ENCODE results near the gene SIGLEC11. TPM values are rescaled to one million over a fixed set of nuclear protein-coding genes. Genes with fewer than 3 reads are reported as not detected.

Gene SIGLEC11
- polyA plus RNA-seq, 2 of the 4 experiments (the other 2 are of a cell fraction), result not detected

- CTCF ChIA-PET, result interaction anchor here (1.0 to 3.7 kb wide), 4 partner anchors 19 to 192 kb away, joined by 3 to 24 read pairs (median 5); no protein-coding TSS in a partner anchor
These were observed 4.9 kb downstream of the SIGLEC11 start for GRCh38 chr19:49956115-49956495.

GRCh38 chr19:49954933-49955332, 6.0 kb downstream of the SIGLEC11 start:
- H3K4me3 ChIP-seq, result no peak overlapping the region
- DNase-seq (ENCODE audit: low read depth in 1 of 2, low spot score in 1 of 2) (no peak), ATAC-seq (no peak), FAIRE-seq (no peak)
- 81% methylated on average over 11 of the region's 11 CpGs for WGBS (ENCODE audit: missing lambda C conversion rate)
- POLR2A ChIA-PET, result interaction anchor here (2.5 kb wide), 1 partner anchor 25 kb away, joined by 9 read pairs; the partner anchor contains the start of gene NUP62
- no peaks in the 10 kb centered on the region for H3K9me3 ChIP-seq
- CTCF ChIA-PET, result interaction anchor here (0.6 to 10.7 kb wide), 6 partner anchors 12 to 197 kb away, joined by 3 to 121 read pairs (median 5); no protein-coding TSS in a partner anchor
- H3K4me2 ChIP-seq, result no peak overlapping the region
- H3K27ac ChIP-seq, result no peak overlapping the region
- TF ChIP-seq EP300 (IDR thresholded peaks at IDR 0.05) (no peak), NPAS2 (CRISPR knock-in tag; IDR thresholded peaks at IDR 0.05; ENCODE audit: borderline replicate concordance) (no peak), REST (IDR thresholded peaks at IDR 0.05) (no peak), CHD2 (IDR thresholded peaks at IDR 0.05; ENCODE audit: low read length, partially characterized antibody) (no peak), ZNF302 (CRISPR knock-in tag; IDR thresholded peaks at IDR 0.05) (no peak), ZFP36 (IDR thresholded peaks at IDR 0.05; ENCODE audit: borderline replicate concordance, partially characterized antibody) (no peak), FOSL2 (IDR thresholded peaks at IDR 0.05) (no peak), FOSL2 (CRISPR knock-in tag; IDR thresholded peaks at IDR 0.05) (no peak), MAZ (IDR thresholded peaks at IDR 0.05; ENCODE audit: borderline replicate concordance, low read depth, low read length) (no peak), PBX3 (IDR thresholded peaks at IDR 0.05) (no peak), TP53 (CRISPR knock-in tag; IDR thresholded peaks at IDR 0.05) (no peak), HOXA7 (CRISPR knock-in tag; IDR thresholded peaks at IDR 0.05) (no peak), CHD4 (IDR thresholded peaks at IDR 0.05; ENCODE audit: borderline replicate concordance) (no peak), KDM1A (IDR thresholded peaks at IDR 0.05; ENCODE audit: low read depth) (no peak), JUN (IDR thresholded peaks at IDR 0.05) (no peak), SREBF2 (IDR thresholded peaks at IDR 0.05) (no peak), RFX5 (IDR thresholded peaks at IDR 0.05) (no peak), HOXB5 (CRISPR knock-in tag; IDR thresholded peaks at IDR 0.05) (no peak), ZSCAN20 (CRISPR knock-in tag; IDR thresholded peaks at IDR 0.05) (no peak)
- H3K4me1 ChIP-seq, result no peaks in the 10 kb centered on the region

More at GRCh38 chr19:49956115-49956495, 4.9 kb downstream of the SIGLEC11 start:
- H3K9me3 ChIP-seq, result no peaks in the 10 kb centered on the region
- peak; percentile 50 for TF ChIP-seq MAFK (IDR thresholded peaks at IDR 0.05; ENCODE audit: partially characterized antibody)
- no peak for TF ChIP-seq EHF (CRISPR knock-in tag; IDR thresholded peaks at IDR 0.05)
- no peaks in the 10 kb centered on the region for H3K4me1 ChIP-seq
- FAIRE-seq (no peak), ATAC-seq (no peak), DNase-seq (ENCODE audit: low read depth in 1 of 2, low spot score in 1 of 2) (no peak)
- no peak overlapping the region for H3K27ac ChIP-seq
- WGBS (ENCODE audit: missing lambda C conversion rate), result 71% methylated on average over 9 of the region's 9 CpGs
- no peak overlapping the region for H3K4me2 ChIP-seq
- POLR2A ChIA-PET, result no interaction called here
- no peak overlapping the region for H3K4me3 ChIP-seq

Data from A549 (cell line).